PFSK-1 (cell line): ENCODE measurements around the gene SYN1.

Experiments used
- FOXP2 ChIP-seq: optimal IDR thresholded peaks from 2 replicates; pipeline ENCODE3; 2011; ENCODE audit warnings: borderline replicate concordance, control low read depth, inconsistent platforms; ENCODE audit not compliant: insufficient read depth; ENCODE audit errors: extremely low read length, extremely low read depth
- POLR2AphosphoS5 ChIP-seq: IDR thresholded peaks from 2 replicates; pipeline ENCODE4 v1.6.1; 2012; ENCODE audit warnings: low read depth, mild to moderate bottlenecking, control low read depth, low read length, moderate library complexity
- SIN3A ChIP-seq: IDR thresholded peaks from 2 replicates; pipeline ENCODE4 v1.6.1; 2012; ENCODE audit warnings: mild to moderate bottlenecking, low read length, moderate library complexity, borderline replicate concordance; ENCODE audit not compliant: insufficient read depth
- TAF1 ChIP-seq: IDR thresholded peaks from 2 replicates; pipeline ENCODE4 v1.6.1; 2012; ENCODE audit warnings: low read length, control low read depth, borderline replicate concordance; ENCODE audit not compliant: insufficient read depth
- TF ChIP-seq, protein P1 (sequence below), 2 experiments: IDR thresholded peaks; 2 replicates each; pipeline versions ENCODE4 v1.6.1 to v1.8.0; 2011 to 2012; ENCODE audit warnings: low read depth in 2 of 2, low read length in 2 of 2, control low read depth in 1 of 2, inconsistent platforms in 1 of 2, mild to moderate bottlenecking in 1 of 2, moderate library complexity in 1 of 2; ENCODE audit not compliant: insufficient read depth in 1 of 2

Gene SYN1

DNA sequence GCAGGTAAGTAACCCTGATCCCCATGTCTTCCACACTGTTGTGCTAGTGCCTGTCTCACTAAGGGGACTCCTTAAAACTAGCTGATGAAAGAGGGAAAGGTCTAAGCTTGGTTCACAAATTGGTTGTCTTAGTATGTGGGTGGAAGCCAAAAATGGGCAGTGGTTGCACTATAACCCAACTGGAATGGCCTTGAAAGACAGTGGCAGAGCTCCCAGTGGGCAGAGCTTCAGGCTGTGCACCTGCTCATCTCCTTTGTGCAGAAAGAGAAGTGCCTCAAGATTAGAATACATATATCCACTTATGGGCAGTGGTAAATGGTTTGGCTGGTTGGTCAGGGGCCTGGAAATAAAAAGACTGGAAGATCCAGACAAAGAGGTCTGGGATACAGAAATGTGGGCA, 7.2 kb downstream of the SYN1 start:
- TF ChIP-seq, protein P1, sequence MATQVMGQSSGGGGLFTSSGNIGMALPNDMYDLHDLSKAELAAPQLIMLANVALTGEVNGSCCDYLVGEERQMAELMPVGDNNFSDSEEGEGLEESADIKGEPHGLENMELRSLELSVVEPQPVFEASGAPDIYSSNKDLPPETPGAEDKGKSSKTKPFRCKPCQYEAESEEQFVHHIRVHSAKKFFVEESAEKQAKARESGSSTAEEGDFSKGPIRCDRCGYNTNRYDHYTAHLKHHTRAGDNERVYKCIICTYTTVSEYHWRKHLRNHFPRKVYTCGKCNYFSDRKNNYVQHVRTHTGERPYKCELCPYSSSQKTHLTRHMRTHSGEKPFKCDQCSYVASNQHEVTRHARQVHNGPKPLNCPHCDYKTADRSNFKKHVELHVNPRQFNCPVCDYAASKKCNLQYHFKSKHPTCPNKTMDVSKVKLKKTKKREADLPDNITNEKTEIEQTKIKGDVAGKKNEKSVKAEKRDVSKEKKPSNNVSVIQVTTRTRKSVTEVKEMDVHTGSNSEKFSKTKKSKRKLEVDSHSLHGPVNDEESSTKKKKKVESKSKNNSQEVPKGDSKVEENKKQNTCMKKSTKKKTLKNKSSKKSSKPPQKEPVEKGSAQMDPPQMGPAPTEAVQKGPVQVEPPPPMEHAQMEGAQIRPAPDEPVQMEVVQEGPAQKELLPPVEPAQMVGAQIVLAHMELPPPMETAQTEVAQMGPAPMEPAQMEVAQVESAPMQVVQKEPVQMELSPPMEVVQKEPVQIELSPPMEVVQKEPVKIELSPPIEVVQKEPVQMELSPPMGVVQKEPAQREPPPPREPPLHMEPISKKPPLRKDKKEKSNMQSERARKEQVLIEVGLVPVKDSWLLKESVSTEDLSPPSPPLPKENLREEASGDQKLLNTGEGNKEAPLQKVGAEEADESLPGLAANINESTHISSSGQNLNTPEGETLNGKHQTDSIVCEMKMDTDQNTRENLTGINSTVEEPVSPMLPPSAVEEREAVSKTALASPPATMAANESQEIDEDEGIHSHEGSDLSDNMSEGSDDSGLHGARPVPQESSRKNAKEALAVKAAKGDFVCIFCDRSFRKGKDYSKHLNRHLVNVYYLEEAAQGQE (IDR thresholded peaks at IDR 0.05; ENCODE audit: insufficient read depth in 1 of 2, low read depth in 2 of 2, low read length in 2 of 2), result no peak
- TF ChIP-seq FOXP2 (no peak), TAF1 (no peak), SIN3A (no peak), POLR2AphosphoS5 (no peak)

- TF ChIP-seq SIN3A (no peak), FOXP2 (no peak), TAF1 (no peak), POLR2AphosphoS5 (no peak)
- TF ChIP-seq, protein P1 (IDR thresholded peaks at IDR 0.05; ENCODE audit: insufficient read depth in 1 of 2, low read depth in 2 of 2, low read length in 2 of 2), result no peak
Measured at GRCh38 chrX:47611926-47612325, 7.7 kb downstream of the SYN1 start.

- TF ChIP-seq FOXP2, result no peak
- TF ChIP-seq POLR2AphosphoS5, result no peak
- TF ChIP-seq TAF1, result no peak
- no peak for TF ChIP-seq SIN3A
- TF ChIP-seq, protein P1 (IDR thresholded peaks at IDR 0.05; ENCODE audit: insufficient read depth in 1 of 2, low read depth in 2 of 2, low read length in 2 of 2), result no peak
Measured at GRCh38 chrX:47611489-47611888, 8.2 kb downstream of the SYN1 start.

DNA sequence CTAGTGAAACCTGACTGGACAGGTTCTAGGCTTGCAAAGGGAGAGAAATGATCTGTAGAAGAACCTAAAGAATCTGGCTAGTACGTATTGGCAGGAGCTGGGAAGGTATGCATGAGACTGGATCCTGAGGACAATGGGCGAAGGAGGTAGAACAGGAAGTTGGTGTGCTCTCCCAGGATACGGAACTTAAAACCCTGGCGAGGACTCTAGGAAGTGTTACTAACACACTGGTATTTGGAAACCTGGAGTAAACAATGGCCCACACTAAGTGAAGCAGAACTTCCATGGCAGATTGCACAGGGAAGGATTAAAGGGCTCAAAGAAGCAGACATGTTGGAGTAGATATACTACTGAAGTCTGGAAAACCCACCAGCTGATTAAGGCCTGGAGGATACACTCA, 9.1 kb downstream of the SYN1 start:
- TF ChIP-seq, protein P1 (IDR thresholded peaks at IDR 0.05; ENCODE audit: insufficient read depth in 1 of 2, low read depth in 2 of 2, low read length in 2 of 2), result no peak
- TF ChIP-seq TAF1, result no peak
- no peak for TF ChIP-seq FOXP2
- no peak for TF ChIP-seq POLR2AphosphoS5
- no peak for TF ChIP-seq SIN3A

- TF ChIP-seq, protein P1 (IDR thresholded peaks at IDR 0.05; ENCODE audit: insufficient read depth in 1 of 2, low read depth in 2 of 2, low read length in 2 of 2), result no peak
- TF ChIP-seq SIN3A (no peak), TAF1 (no peak), POLR2AphosphoS5 (no peak), FOXP2 (no peak)
Measured at GRCh38 chrX:47608130-47608810, 11.4 kb downstream of the SYN1 start.
